Measurements from ENCODE around the gene WDR44. TPM values are rescaled to one million over a fixed set of nuclear protein-coding genes. Genes with fewer than 3 reads are reported as not detected.
"Not testable (repeated sequence)": the region's sequence is repeated elsewhere in the genome, so short reads cannot be mapped to it uniquely, and the experiment has no call there.

Gene WDR44
- polyA plus RNA-seq (ENCODE audit: low read depth in 6 of 6), result 1 to 10 TPM; 4.4 to 10.0 (median 6.5) TPM

DNA sequence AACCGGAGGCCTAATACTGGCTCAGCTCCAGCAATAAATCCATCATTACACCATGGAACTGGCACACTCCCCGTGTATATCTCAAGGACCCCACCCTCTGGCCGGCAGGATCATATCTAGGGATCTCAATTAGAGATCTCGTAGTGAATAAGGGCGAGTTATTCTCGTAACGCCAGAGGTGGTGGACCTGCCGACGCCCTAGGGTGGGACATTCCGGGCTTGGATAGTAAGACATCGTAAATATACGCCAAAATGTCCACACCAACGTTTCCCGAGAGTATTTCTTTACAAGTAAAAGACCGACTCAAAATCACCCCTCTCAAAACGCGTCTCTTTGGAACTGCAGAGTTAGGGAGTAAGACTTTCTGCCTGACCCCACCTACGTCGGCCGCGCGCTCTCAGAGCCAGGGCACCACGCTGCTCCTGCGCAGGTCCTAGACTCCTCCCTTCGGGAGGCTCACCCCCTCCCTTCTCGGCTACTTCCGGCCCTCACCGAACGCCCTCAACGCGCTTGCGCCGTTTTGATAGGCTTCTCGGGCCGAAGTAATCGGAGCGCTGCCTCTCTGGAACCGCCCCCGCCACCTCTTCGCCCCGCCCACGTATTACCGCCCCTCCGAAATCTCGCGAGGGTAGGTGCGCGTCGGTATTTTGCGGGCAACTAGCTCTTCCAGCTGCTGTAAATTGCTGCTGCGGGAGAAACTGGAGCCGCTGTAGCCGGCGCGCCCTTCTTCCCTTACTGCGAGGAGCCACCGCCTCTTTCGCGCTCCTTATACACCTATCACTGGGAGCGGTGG lies at the start of gene WDR44:
WDR44 (plus strand) TSS at position 643 of the 794 bp plus-strand sequence. CDS start 398 bp downstream, outside the sequence.
- H3K36me3 Mint-ChIP-seq, result peaks cover 0 to 8% of the 10 kb centered on the region in 2 donors
- H3K27me3 Mint-ChIP-seq, result no peaks in the 10 kb centered on the region
- ATAC-seq (ENCODE audit: low read depth in 2 of 2), result peak; percentile 87
- DNase-seq, result peak; percentile 90
- H3K27ac Mint-ChIP-seq, result peak within 1 kb of the TSS; percentile 97 to 99 (median 98)
- H3K9me3 Mint-ChIP-seq, result peaks cover 0 to 4% (median 0%) of the 10 kb centered on the region in 7 donors
- peaks cover 21 to 30% (median 26%) of the 10 kb centered on the region in 3 donors for H3K4me1 Mint-ChIP-seq
- H3K4me3 Mint-ChIP-seq, result peak within 1 kb of the TSS; percentile 96 to 100 (median 99)

DNA sequence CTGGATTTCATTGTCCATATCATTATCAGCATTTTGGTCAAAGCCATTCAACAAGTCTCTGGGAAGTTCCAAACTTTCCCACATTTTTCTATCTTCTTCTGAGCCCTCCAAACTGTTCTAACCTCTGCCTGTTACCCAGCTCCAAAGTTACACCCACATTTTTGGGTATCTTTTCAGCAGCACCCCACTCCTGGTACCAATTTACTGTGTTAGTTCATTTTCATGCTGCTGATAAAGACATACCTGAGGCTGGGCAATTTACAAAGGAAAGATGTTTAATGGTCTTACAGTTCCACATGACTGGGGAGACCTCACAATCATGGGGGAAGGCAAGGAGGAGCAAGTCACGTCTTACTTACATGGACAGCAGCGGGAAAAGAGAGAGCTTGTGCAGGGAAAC lies 40.1 kb upstream of the WDR44 start:
- not testable (repeated sequence) for H3K27ac Mint-ChIP-seq; H3K27me3 Mint-ChIP-seq; DNase-seq; H3K4me1 Mint-ChIP-seq; ATAC-seq (ENCODE audit: low read depth in 2 of 2); H3K4me3 Mint-ChIP-seq
- H3K36me3 Mint-ChIP-seq, result peaks cover 0 to 16% of the 10 kb centered on the region in 2 donors
- peaks cover 5 to 47% (median 25%) of the 10 kb centered on the region in 7 donors for H3K9me3 Mint-ChIP-seq

- Mint-ChIP-seq H3K4me1 (no peaks in the 10 kb centered on the region), H3K9me3 (peaks cover 0 to 4% (median 0%) of the 10 kb centered on the region in 7 donors), H3K36me3 (peaks cover 0 to 6% of the 10 kb centered on the region in 2 donors), H3K4me3 (no peak overlapping the region), H3K27me3 (peaks cover 5 to 16% (median 8%) of the 10 kb centered on the region in 3 donors), H3K27ac (no peak overlapping the region)
- no peak for DNase-seq
- no peak for ATAC-seq (ENCODE audit: low read depth in 2 of 2)
Measured at GRCh38 chrX:118315529-118315928, 30.4 kb upstream of the WDR44 start.

DNA sequence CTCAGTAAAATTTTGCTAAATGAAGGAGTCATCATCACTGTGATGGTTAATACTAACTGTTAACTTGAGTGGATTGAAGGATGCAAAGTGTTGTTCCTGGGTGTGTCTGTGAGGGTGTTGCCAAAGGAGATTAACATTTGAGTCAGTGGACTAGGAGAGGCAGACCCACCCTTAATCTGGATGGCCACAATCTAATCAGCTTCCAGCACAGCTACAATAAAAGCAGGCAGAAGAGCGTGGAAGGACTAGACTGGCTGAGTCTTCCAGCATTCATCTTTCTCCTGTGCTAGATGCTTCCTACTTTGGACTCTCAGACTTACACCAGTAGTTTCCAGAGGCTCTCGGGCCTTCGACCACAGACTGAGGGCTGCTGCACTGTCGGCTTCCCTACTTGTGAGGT lies 21.3 kb upstream of the WDR44 start:
- ATAC-seq (ENCODE audit: low read depth in 2 of 2) (no peak), DNase-seq (no peak)
- H3K9me3 Mint-ChIP-seq, result peaks cover 0 to 2% (median 0%) of the 10 kb centered on the region in 7 donors
- H3K36me3 Mint-ChIP-seq, result no peaks in the 10 kb centered on the region
- H3K27ac Mint-ChIP-seq, result no peak overlapping the region
- no peak overlapping the region for H3K4me3 Mint-ChIP-seq
- H3K4me1 Mint-ChIP-seq, result no peaks in the 10 kb centered on the region
- H3K27me3 Mint-ChIP-seq, result no peaks in the 10 kb centered on the region

DNA sequence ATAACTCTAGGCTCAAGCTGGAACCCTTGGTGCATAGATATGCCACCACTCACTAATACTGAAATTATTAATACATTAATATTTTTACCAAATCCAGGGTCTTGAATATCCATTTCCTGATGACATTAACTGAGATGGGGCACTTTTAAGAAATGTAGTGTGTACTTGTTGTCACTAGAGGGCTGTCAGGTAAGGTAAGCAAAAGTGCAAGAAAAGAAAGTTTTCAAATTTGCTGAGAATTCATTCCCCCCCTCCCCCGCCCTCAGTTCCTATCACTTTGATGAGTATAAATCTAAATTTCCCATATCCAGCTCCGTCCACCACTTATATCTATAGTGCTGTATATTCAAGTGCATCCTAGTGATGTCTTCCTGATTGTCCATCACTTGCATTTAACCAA lies 20.5 kb upstream of the WDR44 start:
- Mint-ChIP-seq H3K9me3 (peaks cover 0 to 2% (median 0%) of the 10 kb centered on the region in 7 donors), H3K4me3 (no peak overlapping the region), H3K36me3 (no peaks in the 10 kb centered on the region), H3K27me3 (no peaks in the 10 kb centered on the region), H3K4me1 (no peaks in the 10 kb centered on the region), H3K27ac (peak overlapping the region in 3 of 6 donors; percentile 1 to 84 (median 3))
- DNase-seq, result no peak
- no peak for ATAC-seq (ENCODE audit: low read depth in 2 of 2)

DNA sequence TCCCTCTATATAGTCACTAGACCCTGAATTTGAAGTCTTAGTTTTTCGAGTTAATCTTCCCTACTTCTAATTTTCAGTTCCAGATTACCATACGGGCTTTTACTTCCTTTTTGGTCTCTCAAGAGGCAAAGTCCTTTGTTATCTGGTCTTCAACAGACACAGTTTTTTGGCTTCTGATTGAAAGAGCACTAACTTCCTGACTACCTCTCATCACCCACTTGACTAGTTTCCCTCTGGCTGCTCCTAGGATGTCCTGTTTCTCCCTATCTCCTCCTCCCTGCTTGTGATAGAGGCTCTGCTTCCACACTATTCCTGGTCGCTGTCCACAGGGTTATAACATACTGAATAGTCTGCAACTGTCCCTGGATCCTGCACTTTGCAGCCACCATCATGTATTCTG lies 16.7 kb upstream of the WDR44 start:
- Mint-ChIP-seq H3K36me3 (no peaks in the 10 kb centered on the region), H3K4me1 (no peaks in the 10 kb centered on the region), H3K27ac (peak overlapping the region in 1 of 6 donors; percentile 81), H3K9me3 (no peaks in the 10 kb centered on the region), H3K4me3 (no peak overlapping the region), H3K27me3 (no peaks in the 10 kb centered on the region)
- DNase-seq (no peak), ATAC-seq (ENCODE audit: low read depth in 2 of 2) (no peak)

DNA sequence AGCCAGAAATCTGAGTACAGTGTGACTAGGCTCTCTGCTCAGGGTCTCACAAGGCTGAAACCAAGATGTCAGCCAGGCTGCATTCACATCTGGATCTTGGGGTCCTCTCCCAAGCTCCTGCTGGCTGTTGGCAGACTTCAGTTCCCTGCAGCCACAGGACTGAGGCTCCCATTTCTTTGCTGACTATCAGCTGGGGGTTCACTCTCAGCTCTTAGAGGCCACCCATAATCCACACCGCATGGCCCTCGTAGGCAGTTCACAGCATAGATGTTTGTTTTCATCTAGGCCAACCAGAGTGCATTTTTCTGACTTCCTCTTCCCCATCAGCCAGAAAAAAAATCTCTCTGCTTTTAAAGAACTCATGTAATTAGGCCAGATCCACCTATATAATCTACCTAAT lies 8.2 kb upstream of the WDR44 start:
- H3K27ac Mint-ChIP-seq, result no peak overlapping the region
- no peak for DNase-seq
- H3K4me3 Mint-ChIP-seq, result no peak overlapping the region
- no peaks in the 10 kb centered on the region for H3K4me1 Mint-ChIP-seq
- no peaks in the 10 kb centered on the region for H3K27me3 Mint-ChIP-seq
- no peak for ATAC-seq (ENCODE audit: low read depth in 2 of 2)
- no peaks in the 10 kb centered on the region for H3K36me3 Mint-ChIP-seq
- peaks cover 0 to 4% (median 0%) of the 10 kb centered on the region in 7 donors for H3K9me3 Mint-ChIP-seq

DNA sequence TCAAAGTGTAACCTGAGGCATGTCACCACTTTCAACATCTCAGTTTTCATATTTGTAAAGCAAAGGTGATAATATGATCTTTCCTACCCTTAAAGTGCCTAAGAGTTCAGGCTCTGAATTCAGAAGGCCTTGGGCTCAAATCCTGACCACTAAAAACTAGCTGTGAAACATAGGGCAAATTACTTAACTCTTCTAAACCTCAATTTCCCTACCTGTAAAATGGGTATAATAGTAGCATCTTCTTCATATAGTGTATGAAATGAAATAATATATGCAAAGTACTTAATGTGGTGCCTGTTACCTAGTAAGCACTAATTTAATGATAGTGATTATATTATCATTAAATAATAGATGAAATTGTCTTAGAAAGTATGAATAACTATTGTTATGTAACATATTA lies 7.0 kb upstream of the WDR44 start:
- ATAC-seq (ENCODE audit: low read depth in 2 of 2), result no peak
- Mint-ChIP-seq H3K27ac (no peak overlapping the region), H3K9me3 (peaks cover 0 to 4% (median 0%) of the 10 kb centered on the region in 7 donors)

GRCh38 chrX:118345045-118345463 lies 852 bp upstream of the WDR44 start:
- peak; percentile 6 to 8 for ATAC-seq (ENCODE audit: low read depth in 2 of 2)
- H3K4me3 Mint-ChIP-seq, result peak overlapping the region; percentile 96 to 100 (median 99)
- peaks cover 0 to 4% (median 0%) of the 10 kb centered on the region in 7 donors for H3K9me3 Mint-ChIP-seq
- H3K36me3 Mint-ChIP-seq, result peaks cover 0 to 8% of the 10 kb centered on the region in 2 donors
- H3K27ac Mint-ChIP-seq, result peak overlapping the region; percentile 97 to 99 (median 98)
- no peaks in the 10 kb centered on the region for H3K27me3 Mint-ChIP-seq
- H3K4me1 Mint-ChIP-seq, result peaks cover 15 to 26% (median 20%) of the 10 kb centered on the region in 3 donors
- DNase-seq, result no peak

More for the DNA sequence above, 7.0 kb upstream of the WDR44 start:
- H3K27me3 Mint-ChIP-seq, result no peaks in the 10 kb centered on the region
- no peaks in the 10 kb centered on the region for H3K36me3 Mint-ChIP-seq
- no peak overlapping the region for H3K4me3 Mint-ChIP-seq
- no peak for DNase-seq
- H3K4me1 Mint-ChIP-seq, result no peaks in the 10 kb centered on the region

- Mint-ChIP-seq H3K4me1 (peaks cover 23 to 31% (median 26%) of the 10 kb centered on the region in 3 donors), H3K9me3 (peaks cover 0 to under 1% (median 0%) of the 10 kb centered on the region in 7 donors), H3K4me3 (peak overlapping the region; percentile 96 to 100 (median 99)), H3K36me3 (peaks cover 0 to 8% of the 10 kb centered on the region in 2 donors), H3K27ac (peak overlapping the region; percentile 97 to 99 (median 98)), H3K27me3 (no peaks in the 10 kb centered on the region)
- peak; percentile 53 for DNase-seq
- peak; percentile 40 to 48 for ATAC-seq (ENCODE audit: low read depth in 2 of 2)
Measured at GRCh38 chrX:118346258-118347094, 570 bp downstream of the WDR44 start.

- no peak for DNase-seq
Measured at GRCh38 chrX:118347131-118347530, 1.2 kb downstream of the WDR44 start.

GRCh38 chrX:118347736-118348135 lies 1.8 kb downstream of the WDR44 start:
- H3K4me3 Mint-ChIP-seq, result peak overlapping the region in 6 of 8 donors; percentile 96 to 100 (median 99)
- no peaks in the 10 kb centered on the region for H3K27me3 Mint-ChIP-seq
- H3K36me3 Mint-ChIP-seq, result peaks cover 0 to 8% of the 10 kb centered on the region in 2 donors
- H3K4me1 Mint-ChIP-seq, result peaks cover 25 to 31% (median 29%) of the 10 kb centered on the region in 3 donors
- no peak for ATAC-seq (ENCODE audit: low read depth in 2 of 2)
- DNase-seq, result no peak
- peak overlapping the region in 2 of 6 donors; percentile 12 to 98 for H3K27ac Mint-ChIP-seq
- no peaks in the 10 kb centered on the region for H3K9me3 Mint-ChIP-seq

More at GRCh38 chrX:118347131-118347530, 1.2 kb downstream of the WDR44 start:
- Mint-ChIP-seq H3K36me3 (peaks cover 0 to 8% of the 10 kb centered on the region in 2 donors), H3K27me3 (no peaks in the 10 kb centered on the region), H3K9me3 (no peaks in the 10 kb centered on the region), H3K4me3 (peak overlapping the region; percentile 96 to 100 (median 99)), H3K27ac (peak overlapping the region in 5 of 6 donors; percentile 30 to 99 (median 98)), H3K4me1 (peaks cover 23 to 31% (median 26%) of the 10 kb centered on the region in 3 donors)
- no peak for ATAC-seq (ENCODE audit: low read depth in 2 of 2)

- Mint-ChIP-seq H3K27ac (peak overlapping the region in 1 of 6 donors; percentile 69), H3K9me3 (no peaks in the 10 kb centered on the region), H3K36me3 (peaks cover 0 to 8% of the 10 kb centered on the region in 2 donors), H3K27me3 (no peaks in the 10 kb centered on the region), H3K4me1 (peaks cover 25 to 34% (median 31%) of the 10 kb centered on the region in 3 donors), H3K4me3 (peak overlapping the region in 4 of 8 donors; percentile 96 to 100 (median 99))
- no peak for DNase-seq
- ATAC-seq (ENCODE audit: low read depth in 2 of 2), result no peak
Measured at GRCh38 chrX:118348186-118348810, 2.4 kb downstream of the WDR44 start.
